GM12891 (cell line): ENCODE results near the gene MRPL27.

Experiments used
- PAX5 ChIP-seq: IDR thresholded peaks from 2 replicates; pipeline ENCODE4 v1.6.1; 2011; ENCODE audit warnings: low read length, moderate library complexity, mild to moderate bottlenecking; ENCODE audit not compliant: insufficient read depth, severe bottlenecking
- POLR2A ChIP-seq: IDR thresholded peaks from 2 replicates; pipeline ENCODE4 v1.6.1; 2011; ENCODE audit warnings: low read depth, low read length, control low read depth
- POLR2AphosphoS5 ChIP-seq: IDR thresholded peaks from 2 replicates; pipeline ENCODE4 v1.6.1; 2011; ENCODE audit warnings: low read depth, low read length, control low read depth
- SPI1 ChIP-seq: IDR thresholded peaks from 2 replicates; pipeline ENCODE4 v1.6.1; 2011; ENCODE audit warnings: low read depth, low read length, control low read depth
- TAF1 ChIP-seq: IDR thresholded peaks from 2 replicates; pipeline ENCODE4 v1.6.1; 2011; ENCODE audit warnings: low read depth, low read length, control low read depth

- TF ChIP-seq SPI1 = no peak
- no peak for TF ChIP-seq POLR2A
- TF ChIP-seq POLR2AphosphoS5 = no peak
- TF ChIP-seq TAF1 = no peak
- TF ChIP-seq PAX5 = no peak
Measured at GRCh38 chr17:50422738-50423137, 49.8 kb upstream of the MRPL27 start.
